ENCODE results near the gene NAV2.

Gene NAV2

GRCh38 chr11:20047769-20048154, 335.1 kb downstream of the NAV2 start:
- peaks cover 0 to 72% (median 41%) of the 10 kb centered on the region in 4 donors for H3K4me1 ChIP-seq
- no peak overlapping the region for H3K4me3 ChIP-seq
- intact Hi-C loops (cut with DNase I; ENCODE audit: low total_unique reads): no loop called here
- no peaks in the 10 kb centered on the region for H3K27me3 ChIP-seq
- peak overlapping the region in 1 of 2 donors; percentile 50 for H3K27ac ChIP-seq
- TF ChIP-seq CTCF (IDR thresholded peaks at IDR 0.05): no peak
- H3K9me3 ChIP-seq: no peaks in the 10 kb centered on the region
- peaks cover 28 to 76% (median 67%) of the 10 kb centered on the region in 3 donors for H3K36me3 ChIP-seq
- DNase-seq: no peak

- no peaks in the 10 kb centered on the region for H3K9me3 ChIP-seq
- TF ChIP-seq CTCF (IDR thresholded peaks at IDR 0.05): no peak
- intact Hi-C loops (cut with DNase I; ENCODE audit: low total_unique reads): no loop called here
- no peak for DNase-seq
- H3K4me1 ChIP-seq: peaks cover 0 to 67% (median 38%) of the 10 kb centered on the region in 4 donors
- peaks cover 30 to 81% (median 72%) of the 10 kb centered on the region in 3 donors for H3K36me3 ChIP-seq
- no peak overlapping the region for H3K4me3 ChIP-seq
- H3K27ac ChIP-seq: peak overlapping the region; percentile 33 to 50
- H3K27me3 ChIP-seq: no peaks in the 10 kb centered on the region
Measured at GRCh38 chr11:20048246-20048645, 335.6 kb downstream of the NAV2 start.

- H3K9me3 ChIP-seq: no peaks in the 10 kb centered on the region
Measured at GRCh38 chr11:20048707-20049106, 336.1 kb downstream of the NAV2 start.

GRCh38 chr11:20049231-20049630, 336.6 kb downstream of the NAV2 start:
- Histone ChIP-seq H3K27ac (peak overlapping the region; percentile 33 to 50), H3K9me3 (no peaks in the 10 kb centered on the region), H3K27me3 (no peaks in the 10 kb centered on the region), H3K4me1 (peaks cover 0 to 60% (median 38%) of the 10 kb centered on the region in 4 donors), H3K36me3 (peaks cover 39 to 84% (median 77%) of the 10 kb centered on the region in 3 donors), H3K4me3 (no peak overlapping the region)
- DNase-seq: no peak
- intact Hi-C loops (cut with DNase I; ENCODE audit: low total_unique reads): no loop called here
- TF ChIP-seq CTCF (IDR thresholded peaks at IDR 0.05): no peak

More at GRCh38 chr11:20048707-20049106, 336.1 kb downstream of the NAV2 start:
- no peak for DNase-seq
- no peak for TF ChIP-seq CTCF (IDR thresholded peaks at IDR 0.05)
- H3K36me3 ChIP-seq: peaks cover 34 to 84% (median 77%) of the 10 kb centered on the region in 3 donors
- H3K4me3 ChIP-seq: no peak overlapping the region
- peak overlapping the region; percentile 33 to 50 for H3K27ac ChIP-seq
- intact Hi-C loops (cut with DNase I; ENCODE audit: low total_unique reads): no loop called here
- peaks cover 0 to 64% (median 38%) of the 10 kb centered on the region in 4 donors for H3K4me1 ChIP-seq
- no peaks in the 10 kb centered on the region for H3K27me3 ChIP-seq

- DNase-seq: no peak
- intact Hi-C loops (cut with DNase I; ENCODE audit: low total_unique reads): no loop called here
- Histone ChIP-seq H3K4me1 (peaks cover 0 to 53% (median 35%) of the 10 kb centered on the region in 4 donors), H3K9me3 (no peaks in the 10 kb centered on the region), H3K4me3 (no peak overlapping the region), H3K27ac (peak overlapping the region; percentile 17 to 50), H3K36me3 (peaks cover 45 to 84% (median 77%) of the 10 kb centered on the region in 3 donors), H3K27me3 (no peaks in the 10 kb centered on the region)
- TF ChIP-seq CTCF (IDR thresholded peaks at IDR 0.05): no peak
Measured at GRCh38 chr11:20050048-20050447, 337.4 kb downstream of the NAV2 start.
